Colonic mucosa (tissue), 4 donors: ENCODE measurements around the gene JAK3. TPM values are rescaled to one million over a fixed set of nuclear protein-coding genes. Genes with fewer than 3 reads are reported as not detected.

Experiments used
- DNase-seq: peaks from one replicate; pipeline ENCODE4 v3.0.0-alpha.2; 2020
- H3K27ac ChIP-seq: fragments of 200-600 bp; one replicate; pipeline ENCODE4 v1.8.0; 2021
- H3K27me3 ChIP-seq: fragments of 200-600 bp; one replicate; pipeline ENCODE4 v1.8.0; 2021
- H3K36me3 ChIP-seq: fragments of 200-600 bp; one replicate; pipeline ENCODE4 v1.8.0; 2021
- H3K4me1 ChIP-seq: fragments of 200-600 bp; one replicate; pipeline ENCODE4 v1.8.0; 2021; ENCODE audit warnings: mild to moderate bottlenecking
- H3K4me3 ChIP-seq: fragments of 200-600 bp; one replicate; pipeline ENCODE4 v1.8.0; 2021
- H3K9ac ChIP-seq, 2 donors: one replicate each; pipeline ENCODE4 v1.7.0; 2013; ENCODE audit warnings: control low read depth in 2 of 2, low read depth in 2 of 2, low read length in 2 of 2
- H3K9me3 ChIP-seq: fragments of 200-600 bp; one replicate; pipeline ENCODE4 v1.8.0; 2021
- intact Hi-C: fragments of 100-400 bp; cut with DNase I; formaldehyde crosslinking; loops from one replicate; pipeline ENCODE4 v1.14.1; 2022
- total RNA-seq, 2 donors: library from RNA; stranded (reverse); fragmentation: NEBNext Ultra II Directional in 1 of 2; extraction: Animal tissue kit (Norgen Biotek cat#: 25700) in 1 of 2; gene quantifications; one replicate each; pipeline ENCODE4 v1.2.1, GENCODE V29; 2021
- TF ChIP-seq, protein P1 (sequence below): fragments of 200-600 bp; IDR thresholded peaks from one replicate; pipeline ENCODE4 v1.8.0; 2022; ENCODE audit warnings: antibody characterized with exemption, mild to moderate bottlenecking
- donor health status: healthy.
- donor health status: DM: no; HTN: no; CAD: no.
- donor health status: DM: no; HTN: no; CAD: no.

Gene JAK3
- total RNA-seq, 2 donors from 2014 or later: 3.1 to 4.0 TPM

DNA sequence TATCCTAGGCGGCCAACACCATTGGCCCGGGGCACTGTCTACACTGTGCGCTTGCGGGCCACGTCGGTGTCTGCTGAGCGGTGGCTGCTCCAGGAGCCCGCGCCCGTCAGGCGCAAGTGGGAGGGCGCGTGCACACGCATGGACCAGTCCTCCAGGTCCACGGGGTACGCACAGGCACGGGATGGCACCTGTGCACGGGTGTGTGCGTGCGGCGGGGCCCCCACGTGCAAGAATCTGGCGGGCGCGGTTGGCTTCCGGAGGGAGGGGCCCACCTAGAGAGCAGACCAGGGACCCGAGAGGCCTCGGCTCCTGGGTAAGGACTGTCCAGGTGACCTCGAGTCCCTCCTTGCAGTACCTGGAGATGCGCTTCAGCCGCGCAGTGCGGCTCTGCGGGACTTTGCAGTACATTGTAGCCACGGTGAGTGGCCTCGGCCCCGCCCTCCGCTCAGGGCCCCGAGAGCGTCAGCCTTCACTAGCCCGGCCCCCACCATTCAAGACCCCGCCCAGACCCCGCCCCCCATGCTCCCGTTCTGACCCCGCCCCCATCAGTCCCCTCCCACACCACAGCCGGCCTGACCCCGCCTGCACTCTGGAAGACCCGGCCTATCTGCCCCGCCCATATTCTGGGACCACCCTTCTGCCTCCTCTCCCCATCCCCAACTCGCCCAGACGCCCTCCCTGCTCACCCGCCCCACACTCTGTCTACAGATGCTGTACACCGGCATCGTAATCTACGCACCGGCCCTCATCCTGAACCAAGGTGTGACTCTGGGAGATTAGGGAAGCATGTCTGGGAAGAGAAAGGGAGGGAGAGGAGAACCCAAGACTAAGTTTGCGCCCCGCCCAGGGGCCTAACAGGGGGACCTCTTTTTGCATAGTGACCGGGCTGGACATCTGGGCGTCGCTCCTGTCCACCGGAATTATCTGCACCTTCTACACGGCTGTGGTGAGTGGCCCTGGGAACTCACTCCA is 26.3 kb upstream of the JAK3 start:
- H3K9ac ChIP-seq: no peak overlapping the region
- peaks cover 35% of the 10 kb centered on the region for H3K27me3 ChIP-seq
- H3K36me3 ChIP-seq: no peaks in the 10 kb centered on the region
- TF ChIP-seq, protein P1, sequence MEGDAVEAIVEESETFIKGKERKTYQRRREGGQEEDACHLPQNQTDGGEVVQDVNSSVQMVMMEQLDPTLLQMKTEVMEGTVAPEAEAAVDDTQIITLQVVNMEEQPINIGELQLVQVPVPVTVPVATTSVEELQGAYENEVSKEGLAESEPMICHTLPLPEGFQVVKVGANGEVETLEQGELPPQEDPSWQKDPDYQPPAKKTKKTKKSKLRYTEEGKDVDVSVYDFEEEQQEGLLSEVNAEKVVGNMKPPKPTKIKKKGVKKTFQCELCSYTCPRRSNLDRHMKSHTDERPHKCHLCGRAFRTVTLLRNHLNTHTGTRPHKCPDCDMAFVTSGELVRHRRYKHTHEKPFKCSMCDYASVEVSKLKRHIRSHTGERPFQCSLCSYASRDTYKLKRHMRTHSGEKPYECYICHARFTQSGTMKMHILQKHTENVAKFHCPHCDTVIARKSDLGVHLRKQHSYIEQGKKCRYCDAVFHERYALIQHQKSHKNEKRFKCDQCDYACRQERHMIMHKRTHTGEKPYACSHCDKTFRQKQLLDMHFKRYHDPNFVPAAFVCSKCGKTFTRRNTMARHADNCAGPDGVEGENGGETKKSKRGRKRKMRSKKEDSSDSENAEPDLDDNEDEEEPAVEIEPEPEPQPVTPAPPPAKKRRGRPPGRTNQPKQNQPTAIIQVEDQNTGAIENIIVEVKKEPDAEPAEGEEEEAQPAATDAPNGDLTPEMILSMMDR: no peak
- peak overlapping the region; percentile 17 for H3K4me3 ChIP-seq
- no peaks in the 10 kb centered on the region for H3K9me3 ChIP-seq
- peak; percentile 60 for DNase-seq
- no peak overlapping the region for H3K27ac ChIP-seq
- peaks cover 5% of the 10 kb centered on the region for H3K4me1 ChIP-seq
- intact Hi-C loops: no loop called here

DNA sequence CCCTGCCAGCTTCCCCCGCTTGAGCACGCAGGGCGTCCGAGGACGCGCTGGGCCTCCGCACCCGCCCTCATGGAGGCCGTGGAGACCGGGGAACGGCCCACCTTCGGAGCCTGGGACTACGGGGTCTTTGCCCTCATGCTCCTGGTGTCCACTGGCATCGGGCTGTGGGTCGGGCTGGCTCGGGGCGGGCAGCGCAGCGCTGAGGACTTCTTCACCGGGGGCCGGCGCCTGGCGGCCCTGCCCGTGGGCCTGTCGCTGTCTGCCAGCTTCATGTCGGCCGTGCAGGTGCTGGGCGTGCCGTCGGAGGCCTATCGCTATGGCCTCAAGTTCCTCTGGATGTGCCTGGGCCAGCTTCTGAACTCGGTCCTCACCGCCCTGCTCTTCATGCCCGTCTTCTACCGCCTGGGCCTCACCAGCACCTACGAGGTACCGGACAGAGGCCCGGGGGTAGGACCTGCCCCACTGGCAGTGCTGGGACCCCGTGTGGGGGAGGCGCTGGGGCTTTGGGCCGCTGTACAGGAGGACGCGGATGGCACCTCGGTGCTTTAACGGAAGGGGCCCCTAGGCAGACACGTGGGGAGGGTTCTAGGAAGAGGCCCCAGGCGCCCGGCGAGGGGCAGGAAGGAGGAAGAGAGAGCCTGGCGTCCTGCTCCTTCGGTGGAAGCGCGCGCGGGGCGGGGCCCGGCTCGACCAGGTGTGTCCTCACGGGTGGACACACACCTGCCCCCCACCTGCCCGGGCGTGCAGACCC is 24.6 kb upstream of the JAK3 start:
- Histone ChIP-seq H3K4me3 (peak overlapping the region; percentile 17), H3K4me1 (peaks cover 5% of the 10 kb centered on the region), H3K27ac (no peak overlapping the region), H3K9me3 (no peaks in the 10 kb centered on the region), H3K36me3 (no peaks in the 10 kb centered on the region), H3K9ac (no peak overlapping the region), H3K27me3 (peaks cover 35% of the 10 kb centered on the region)
- intact Hi-C loops: no loop called here
- no peak for DNase-seq
- TF ChIP-seq, protein P1: no peak

DNA sequence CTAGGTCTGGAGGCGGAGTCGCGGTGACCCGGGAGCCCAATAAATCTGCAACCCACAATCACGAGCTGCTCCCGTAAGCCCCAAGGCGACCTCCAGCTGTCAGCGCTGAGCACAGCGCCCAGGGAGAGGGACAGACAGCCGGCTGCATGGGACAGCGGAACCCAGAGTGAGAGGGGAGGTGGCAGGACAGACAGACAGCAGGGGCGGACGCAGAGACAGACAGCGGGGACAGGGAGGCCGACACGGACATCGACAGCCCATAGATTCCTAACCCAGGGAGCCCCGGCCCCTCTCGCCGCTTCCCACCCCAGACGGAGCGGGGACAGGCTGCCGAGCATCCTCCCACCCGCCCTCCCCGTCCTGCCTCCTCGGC is 24.1 kb upstream of the JAK3 start, which contains the start of gene SLC5A5:
Gene SLC5A5 (plus strand): TSS at position 68 of the 373 bp plus-strand sequence. CDS start 375 bp downstream, outside the sequence.
- no peak within 1 kb of the TSS for H3K27ac ChIP-seq
- TF ChIP-seq, protein P1: no peak
- peak within 1 kb of the TSS; percentile 17 for H3K4me3 ChIP-seq
- H3K9me3 ChIP-seq: no peaks in the 10 kb centered on the region
- DNase-seq: no peak
- no peaks in the 10 kb centered on the region for H3K36me3 ChIP-seq
- H3K27me3 ChIP-seq: peaks cover 35% of the 10 kb centered on the region
- intact Hi-C loops: no loop called here
- no peak within 1 kb of the TSS for H3K9ac ChIP-seq
- peaks cover 5% of the 10 kb centered on the region for H3K4me1 ChIP-seq

DNA sequence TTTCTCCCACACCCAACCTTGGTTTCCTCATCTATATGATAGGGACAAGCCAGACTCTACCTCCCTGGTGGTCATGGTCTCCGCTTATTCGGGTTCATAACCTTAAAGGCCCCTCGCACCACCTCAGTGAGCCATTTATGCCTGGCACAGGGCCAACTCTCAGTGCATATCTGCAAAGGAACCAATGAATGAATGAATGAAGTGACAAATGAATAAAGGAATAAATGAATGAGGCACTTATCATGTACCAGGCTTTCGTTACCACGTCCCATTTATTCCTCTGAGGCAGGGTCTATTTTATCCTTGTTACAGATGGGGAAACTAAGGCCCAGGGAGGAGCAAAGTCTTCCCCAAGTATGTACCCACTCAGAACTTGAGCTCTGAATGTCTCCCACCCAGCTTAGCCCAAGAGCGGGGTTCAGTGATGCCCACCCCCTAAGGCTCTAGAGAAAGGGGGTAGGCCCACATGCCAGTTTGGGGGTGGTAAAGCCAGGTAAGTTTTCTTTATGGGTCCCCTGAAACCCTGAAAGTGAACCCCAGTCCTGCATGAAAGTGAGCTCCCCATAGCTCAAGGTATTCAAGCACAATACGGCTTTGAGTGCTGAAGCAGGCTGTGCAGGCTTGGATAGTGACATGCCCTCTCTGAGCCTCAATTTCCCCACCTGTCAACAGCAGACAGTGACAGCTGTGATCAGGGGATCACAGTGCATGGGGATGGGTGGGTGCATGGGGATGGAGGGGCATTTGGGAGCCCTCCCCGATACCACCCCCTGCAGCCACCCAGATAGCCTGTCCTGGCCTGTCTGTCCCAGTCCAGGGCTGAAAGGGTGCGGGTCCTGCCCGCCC is 23.5 kb upstream of the JAK3 start:
- Histone ChIP-seq H3K4me1 (peaks cover 5% of the 10 kb centered on the region), H3K27me3 (peaks cover 35% of the 10 kb centered on the region), H3K36me3 (no peaks in the 10 kb centered on the region), H3K4me3 (no peak overlapping the region), H3K9ac (no peak overlapping the region), H3K27ac (no peak overlapping the region), H3K9me3 (no peaks in the 10 kb centered on the region)
- intact Hi-C loops: no loop called here
- no peak for DNase-seq
- TF ChIP-seq, protein P1: no peak

DNA sequence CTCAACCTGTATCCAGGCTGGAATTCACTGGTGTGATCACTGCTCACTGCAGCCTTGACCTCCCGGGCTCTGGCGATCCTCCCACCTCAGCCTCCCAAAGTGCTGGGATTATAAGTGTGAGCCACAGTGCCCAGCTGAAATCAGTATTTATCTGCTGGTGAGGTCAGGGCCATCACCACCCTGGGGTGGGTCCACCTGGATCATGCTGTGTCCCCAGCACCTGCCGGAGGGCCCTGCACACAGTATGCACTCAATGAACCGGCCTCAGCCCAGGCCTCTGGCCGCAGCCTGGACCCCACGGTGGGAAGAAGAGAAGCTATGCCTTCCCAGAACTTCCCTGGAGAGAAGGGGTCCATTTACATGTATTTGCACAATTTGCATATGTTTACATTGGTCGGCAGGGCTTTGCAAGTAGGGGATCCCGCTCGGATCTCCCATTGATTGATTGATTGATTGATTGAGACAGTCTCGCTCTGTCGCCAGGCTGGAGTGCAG is 21.4 kb upstream of the JAK3 start:
- intact Hi-C loops: loop anchor here (5.0 kb wide), 1 partner anchor 128 kb away; no protein-coding TSS in a partner anchor
- TF ChIP-seq, protein P1: no peak
- peaks cover 11% of the 10 kb centered on the region for H3K4me1 ChIP-seq
- H3K9ac ChIP-seq: no peak overlapping the region
- no peak overlapping the region for H3K4me3 ChIP-seq
- no peaks in the 10 kb centered on the region for H3K36me3 ChIP-seq
- no peak for DNase-seq
- H3K9me3 ChIP-seq: no peaks in the 10 kb centered on the region
- H3K27me3 ChIP-seq: peaks cover 35% of the 10 kb centered on the region
- H3K27ac ChIP-seq: no peak overlapping the region
